ENCODE results near the gene TMEM94.

DNA sequence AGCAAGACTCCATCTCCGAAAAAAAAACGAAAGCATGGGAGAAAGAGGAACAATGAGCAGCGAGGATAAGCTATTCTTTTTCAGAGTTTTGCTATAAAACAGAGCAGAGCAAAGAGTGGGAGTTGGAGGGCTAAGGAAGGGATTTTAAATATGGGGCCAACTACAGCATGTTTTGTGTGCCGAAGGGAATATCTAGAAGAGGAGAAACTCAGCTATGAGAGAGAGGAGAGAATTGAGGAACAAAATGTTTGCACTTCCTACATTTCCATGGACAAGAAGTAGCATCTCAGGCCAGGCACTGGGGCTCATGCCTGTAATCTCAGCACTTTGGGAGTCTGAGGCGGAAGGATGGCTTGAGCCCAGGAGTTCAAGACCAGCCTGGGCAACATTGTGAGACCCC, 37.9 kb upstream of the TMEM94 start:
- TF ChIP-seq, protein P1, sequence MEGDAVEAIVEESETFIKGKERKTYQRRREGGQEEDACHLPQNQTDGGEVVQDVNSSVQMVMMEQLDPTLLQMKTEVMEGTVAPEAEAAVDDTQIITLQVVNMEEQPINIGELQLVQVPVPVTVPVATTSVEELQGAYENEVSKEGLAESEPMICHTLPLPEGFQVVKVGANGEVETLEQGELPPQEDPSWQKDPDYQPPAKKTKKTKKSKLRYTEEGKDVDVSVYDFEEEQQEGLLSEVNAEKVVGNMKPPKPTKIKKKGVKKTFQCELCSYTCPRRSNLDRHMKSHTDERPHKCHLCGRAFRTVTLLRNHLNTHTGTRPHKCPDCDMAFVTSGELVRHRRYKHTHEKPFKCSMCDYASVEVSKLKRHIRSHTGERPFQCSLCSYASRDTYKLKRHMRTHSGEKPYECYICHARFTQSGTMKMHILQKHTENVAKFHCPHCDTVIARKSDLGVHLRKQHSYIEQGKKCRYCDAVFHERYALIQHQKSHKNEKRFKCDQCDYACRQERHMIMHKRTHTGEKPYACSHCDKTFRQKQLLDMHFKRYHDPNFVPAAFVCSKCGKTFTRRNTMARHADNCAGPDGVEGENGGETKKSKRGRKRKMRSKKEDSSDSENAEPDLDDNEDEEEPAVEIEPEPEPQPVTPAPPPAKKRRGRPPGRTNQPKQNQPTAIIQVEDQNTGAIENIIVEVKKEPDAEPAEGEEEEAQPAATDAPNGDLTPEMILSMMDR (conservative IDR thresholded peaks at IDR 0.05) = no peak
- TF ChIP-seq ZFX (IDR thresholded peaks at IDR 0.05) = no peak

All from C4-2B (cell line).